HepG2 (cell line): ENCODE data around the gene KLHL11. TPM values are rescaled to one million over a fixed set of nuclear protein-coding genes. Genes with fewer than 3 reads are reported as not detected.
A peak's percentile ranks its signal among the peaks of the same experiment; 100 is the strongest.

Experiments used
- AHDC1 ChIP-seq: sonication (generic); formaldehyde crosslinking; IDR thresholded peaks from 2 replicates; pipeline ENCODE4 v1.5.1; 2020; ENCODE audit warnings: mild to moderate bottlenecking, missing genetic modification reagents, borderline replicate concordance
- ATM ChIP-seq: fragments of 450-650 bp; IDR thresholded peaks from 2 replicates; pipeline ENCODE4 v1.7.1; 2017; ENCODE audit warnings: mild to moderate bottlenecking, borderline replicate concordance
- KMT2A ChIP-seq: sonication (generic); formaldehyde crosslinking; IDR thresholded peaks from 2 replicates; pipeline ENCODE4 v1.4.0; 2020; ENCODE audit warnings: missing genetic modification reagents
- MATR3 ChIP-seq: sonication (generic); formaldehyde crosslinking; IDR thresholded peaks from 2 replicates; pipeline ENCODE4 v1.4.0; 2020; ENCODE audit warnings: missing genetic modification reagents
- PBX3 ChIP-seq: sonication (generic); formaldehyde crosslinking; IDR thresholded peaks from 2 replicates; pipeline ENCODE4 v1.8.1; 2023; ENCODE audit warnings: missing genetic modification reagents, inconsistent platforms, borderline replicate concordance
- RXRA ChIP-seq: sonication (generic); formaldehyde crosslinking; IDR thresholded peaks from 2 replicates; pipeline ENCODE4 v1.5.1; 2020; ENCODE audit warnings: missing genetic modification reagents
- SOX5 ChIP-seq: IDR thresholded peaks from 2 replicates; pipeline ENCODE4 v1.6.1; 2016; ENCODE audit warnings: borderline replicate concordance
- THAP11 ChIP-seq: IDR thresholded peaks from 2 replicates; pipeline ENCODE4 v1.6.1; 2016; ENCODE audit warnings: missing biosample characterization, missing genetic modification reagents
- U2AF2 ChIP-seq: fragments of 200-400 bp; formaldehyde crosslinking; IDR thresholded peaks from 2 replicates; pipeline ENCODE4 v1.6.1; 2017; ENCODE audit warnings: low read depth, mild to moderate bottlenecking, low read length
- ZFP36L1 ChIP-seq: sonication (generic); formaldehyde crosslinking; IDR thresholded peaks from 2 replicates; pipeline ENCODE4 v1.8.0; 2022; ENCODE audit warnings: mild to moderate bottlenecking, missing genetic modification reagents, moderate library complexity
- ZFY ChIP-seq: sonication (generic); formaldehyde crosslinking; IDR thresholded peaks from 2 replicates; pipeline ENCODE4 v1.4.0; 2020; ENCODE audit warnings: missing genetic modification reagents
- ZNF280D ChIP-seq: sonication (generic); formaldehyde crosslinking; IDR thresholded peaks from 2 replicates; pipeline ENCODE4 v1.5.1; 2020; ENCODE audit warnings: mild to moderate bottlenecking, missing genetic modification reagents
- ZNF281 ChIP-seq: sonication (generic); formaldehyde crosslinking; IDR thresholded peaks from 2 replicates; pipeline ENCODE4 v1.4.0; 2020; ENCODE audit warnings: missing genetic modification reagents, borderline replicate concordance
- ZNF460 ChIP-seq: sonication (generic); formaldehyde crosslinking; IDR thresholded peaks from 2 replicates; pipeline ENCODE4 v1.5.1; 2020; ENCODE audit warnings: missing genetic modification reagents, mild to moderate bottlenecking, borderline replicate concordance
- ZNF558 ChIP-seq: sonication (generic); formaldehyde crosslinking; IDR thresholded peaks from 2 replicates; pipeline ENCODE4 v1.9.0; 2022; ENCODE audit warnings: mild to moderate bottlenecking, missing genetic modification reagents, borderline replicate concordance
- polyA plus RNA-seq, 8 experiments: library from polyadenylated mRNA; depleted of rRNA in 3 of 8; stranded (reverse) in 7 of 8; unstranded in 1 of 8; fragments of >200 nt; fragmentation: Illumina TruSeq in 4 of 8; extraction: Trizol in 4 of 8; gene quantifications; 2 replicates each; pipeline versions ENCODE4 v1.2.1 to v1.2.3, GENCODE V29; 2011 to 2016; ENCODE audit warnings: low read depth in 4 of 8, missing spikeins in 1 of 8, mixed read lengths in 1 of 8; ENCODE audit not compliant: insufficient read depth in 1 of 8
- total RNA-seq, 5 experiments: library from RNA; depleted of rRNA; stranded (reverse); fragments of >200 nt; fragmentation: Illumina TruSeq; extraction: Trizol; gene quantifications; 2 replicates each; pipeline ENCODE4 v1.2.3, GENCODE V29; 2016; ENCODE audit warnings: low read depth in 1 of 5

KLHL11 gene
- total and polyA plus RNA-seq, 2 of the 13 experiments (the other 11 are each of a cell fraction or from before 2014, with no cell fraction given), result 7.7 to 27.5 TPM

- TF ChIP-seq MATR3 (no peak), AHDC1 (CRISPR knock-in tag) (peak; percentile 45; the same call in 1 of the 2 replicates), PBX3 (CRISPR knock-in tag) (no peak), ZNF558 (CRISPR knock-in tag) (no peak), ZFP36L1 (CRISPR knock-in tag) (no peak), ZFY (0 out of 2 replicates have a peak, but pooled peaks have one; percentile 15), ZNF281 (CRISPR knock-in tag) (peak; percentile 68; the same call in 1 of the 2 replicates), RXRA (CRISPR knock-in tag) (no peak), KMT2A (CRISPR knock-in tag) (no peak), ATM (no peak), U2AF2 (no peak), SOX5 (CRISPR knock-in tag) (peak; percentile 18; the same call in 1 of the 2 replicates), ZNF280D (CRISPR knock-in tag) (peak; percentile 74; the same call in 1 of the 2 replicates), THAP11 (CRISPR knock-in tag) (no peak), ZNF460 (CRISPR knock-in tag) (peak; percentile 46; the same call in 1 of the 2 replicates)
Measured at GRCh38 chr17:41891135-41892020, 26.2 kb upstream of the KLHL11 start (continued).
